ENCODE results near the gene SLC22A23. TPM values are rescaled to one million over a fixed set of nuclear protein-coding genes. Genes with fewer than 3 reads are reported as not detected.

SLC22A23 gene
- total RNA-seq, 1 donor from 2014 or later, result 19.2 TPM

DNA sequence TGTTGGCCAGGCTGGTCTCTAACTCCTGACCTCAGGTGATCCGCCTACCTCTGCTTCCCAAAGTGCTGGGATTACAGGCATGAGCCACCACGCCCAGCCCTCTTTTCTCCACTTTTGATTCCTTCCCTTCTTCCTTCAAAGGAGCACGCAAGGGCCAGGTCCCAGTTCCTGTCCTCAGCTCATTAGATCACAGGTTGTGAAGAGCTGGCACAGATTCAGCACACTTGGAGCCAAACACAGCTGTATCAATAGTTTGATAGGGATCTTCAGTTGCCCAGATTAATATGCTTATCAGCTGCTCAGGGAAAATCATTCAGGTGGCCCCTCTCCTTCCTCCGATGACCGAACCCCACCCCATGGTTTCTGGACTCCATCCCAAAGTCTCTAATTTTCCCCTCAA is 14.4 kb upstream of the SLC22A23 start:
- Histone ChIP-seq H3K27me3 (no peaks in the 10 kb centered on the region), H3K9me3 (no peaks in the 10 kb centered on the region), H3K36me3 (no peaks in the 10 kb centered on the region), H3K27ac (no peak overlapping the region), H3K4me3 (no peak overlapping the region), H3K4me1 (no peaks in the 10 kb centered on the region)
- TF ChIP-seq, protein P1, sequence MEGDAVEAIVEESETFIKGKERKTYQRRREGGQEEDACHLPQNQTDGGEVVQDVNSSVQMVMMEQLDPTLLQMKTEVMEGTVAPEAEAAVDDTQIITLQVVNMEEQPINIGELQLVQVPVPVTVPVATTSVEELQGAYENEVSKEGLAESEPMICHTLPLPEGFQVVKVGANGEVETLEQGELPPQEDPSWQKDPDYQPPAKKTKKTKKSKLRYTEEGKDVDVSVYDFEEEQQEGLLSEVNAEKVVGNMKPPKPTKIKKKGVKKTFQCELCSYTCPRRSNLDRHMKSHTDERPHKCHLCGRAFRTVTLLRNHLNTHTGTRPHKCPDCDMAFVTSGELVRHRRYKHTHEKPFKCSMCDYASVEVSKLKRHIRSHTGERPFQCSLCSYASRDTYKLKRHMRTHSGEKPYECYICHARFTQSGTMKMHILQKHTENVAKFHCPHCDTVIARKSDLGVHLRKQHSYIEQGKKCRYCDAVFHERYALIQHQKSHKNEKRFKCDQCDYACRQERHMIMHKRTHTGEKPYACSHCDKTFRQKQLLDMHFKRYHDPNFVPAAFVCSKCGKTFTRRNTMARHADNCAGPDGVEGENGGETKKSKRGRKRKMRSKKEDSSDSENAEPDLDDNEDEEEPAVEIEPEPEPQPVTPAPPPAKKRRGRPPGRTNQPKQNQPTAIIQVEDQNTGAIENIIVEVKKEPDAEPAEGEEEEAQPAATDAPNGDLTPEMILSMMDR (IDR thresholded peaks at IDR 0.05), result no peak
- no peak for DNase-seq
- intact Hi-C loops (cut with DNase I), result no loop called here
- ATAC-seq, result no peak

DNA sequence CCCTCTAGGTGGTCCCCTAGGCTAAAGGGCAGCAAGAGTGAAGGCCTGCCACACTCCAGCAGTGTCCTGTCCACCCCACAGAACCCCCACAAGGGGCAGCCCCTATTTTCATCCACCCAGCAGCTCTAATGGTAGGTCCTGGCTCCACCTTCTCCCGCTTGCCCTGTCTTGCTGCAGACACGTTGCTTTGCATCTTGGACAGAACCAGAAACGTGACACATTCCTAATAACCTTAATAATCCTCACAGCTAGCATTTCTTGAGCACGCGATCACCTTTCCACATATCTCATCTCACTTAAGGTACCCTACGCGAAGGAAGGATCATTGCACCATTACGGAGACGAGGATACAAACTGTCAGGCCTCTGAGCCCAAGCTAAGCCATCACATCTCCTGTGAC is 11.7 kb upstream of the SLC22A23 start:
- H3K36me3 ChIP-seq, result no peaks in the 10 kb centered on the region
- no peaks in the 10 kb centered on the region for H3K27me3 ChIP-seq
- TF ChIP-seq, protein P1 (IDR thresholded peaks at IDR 0.05), result no peak
- no peaks in the 10 kb centered on the region for H3K9me3 ChIP-seq
- no peaks in the 10 kb centered on the region for H3K4me1 ChIP-seq
- no peak for ATAC-seq
- H3K4me3 ChIP-seq, result no peak overlapping the region
- DNase-seq, result no peak
- intact Hi-C loops (cut with DNase I), result no loop called here
- no peak overlapping the region for H3K27ac ChIP-seq

DNA sequence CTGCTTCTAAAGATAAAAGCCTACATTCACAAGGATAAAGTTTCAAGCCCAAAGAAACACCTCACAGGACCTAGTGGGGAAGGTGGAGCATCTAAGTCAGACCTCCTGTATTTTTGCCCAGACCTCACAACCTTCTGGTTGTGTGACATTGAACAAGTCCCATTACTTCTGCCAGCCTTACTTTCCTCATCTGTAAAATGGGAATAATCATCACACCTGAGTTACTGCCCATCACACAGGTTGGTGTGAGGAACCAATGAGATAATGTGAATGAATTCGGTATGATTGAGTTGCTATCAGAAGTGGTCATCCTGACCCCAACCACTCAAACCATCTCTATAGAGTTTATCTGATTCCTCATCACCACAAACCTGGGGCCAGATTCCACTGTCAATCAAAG is 11.1 kb upstream of the SLC22A23 start:
- Histone ChIP-seq H3K4me3 (no peak overlapping the region), H3K36me3 (no peaks in the 10 kb centered on the region), H3K9me3 (no peaks in the 10 kb centered on the region), H3K27me3 (no peaks in the 10 kb centered on the region), H3K4me1 (no peaks in the 10 kb centered on the region), H3K27ac (no peak overlapping the region)
- intact Hi-C loops (cut with DNase I), result no loop called here
- DNase-seq (no peak), ATAC-seq (no peak)
- TF ChIP-seq, protein P1 (IDR thresholded peaks at IDR 0.05), result no peak

DNA sequence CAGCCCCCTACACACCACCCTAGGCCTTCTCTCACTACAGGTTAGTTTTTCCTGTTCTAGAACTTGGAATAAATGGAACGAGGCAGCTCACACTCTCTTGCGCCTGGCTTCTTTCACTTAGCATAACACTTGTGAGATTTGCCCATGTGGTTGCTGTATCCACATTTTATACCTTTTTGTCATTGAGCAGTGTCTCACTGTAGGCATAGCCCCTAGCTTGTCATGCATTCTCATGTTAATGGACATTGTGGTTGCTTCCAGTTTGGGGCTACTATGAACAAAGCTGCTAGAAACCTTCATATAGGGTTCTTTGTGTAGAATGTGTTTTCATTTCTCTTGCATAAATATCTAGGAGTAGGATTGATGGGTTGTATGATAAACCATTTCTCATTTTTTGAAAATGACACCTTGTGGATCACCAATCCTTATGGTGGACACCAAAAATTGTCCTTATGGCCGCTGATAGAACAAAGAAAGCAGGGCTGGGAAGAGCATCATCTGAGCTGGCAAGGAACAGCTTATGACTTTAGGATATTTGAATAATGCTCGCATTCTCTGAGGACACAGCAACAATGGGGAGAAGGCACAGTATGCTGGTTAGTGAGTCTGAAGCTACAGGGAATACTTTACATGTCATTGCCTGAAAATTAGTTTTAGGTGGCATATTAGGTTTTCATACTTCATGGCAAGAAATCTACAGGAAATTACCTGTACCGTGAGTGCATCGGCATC is 9.8 kb upstream of the SLC22A23 start:
- Histone ChIP-seq H3K27ac (no peak overlapping the region), H3K27me3 (no peaks in the 10 kb centered on the region), H3K4me1 (no peaks in the 10 kb centered on the region), H3K4me3 (no peak overlapping the region), H3K9me3 (no peaks in the 10 kb centered on the region), H3K36me3 (no peaks in the 10 kb centered on the region)
- intact Hi-C loops (cut with DNase I), result no loop called here
- DNase-seq (no peak), ATAC-seq (no peak)
- TF ChIP-seq, protein P1 (IDR thresholded peaks at IDR 0.05), result no peak

DNA sequence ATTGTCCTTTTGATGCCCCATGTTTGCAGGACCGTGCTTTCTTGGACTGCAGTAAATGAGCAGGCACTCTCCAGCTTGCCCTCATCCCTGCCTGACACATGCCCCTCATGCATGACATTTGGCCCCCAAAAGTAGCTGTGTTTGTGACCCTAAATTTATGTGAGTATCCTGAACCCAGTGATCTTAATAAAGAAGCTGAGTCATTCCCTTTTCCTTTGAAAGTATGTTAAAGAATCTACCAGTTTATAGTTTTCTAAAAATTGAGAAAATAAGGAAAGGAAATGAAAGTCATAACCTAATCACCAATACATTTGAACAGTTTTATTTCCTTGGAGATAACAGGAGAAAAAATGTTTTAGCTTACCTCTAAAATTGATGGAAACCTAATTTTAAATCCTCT is 3.4 kb upstream of the SLC22A23 start:
- no peaks in the 10 kb centered on the region for H3K9me3 ChIP-seq
- intact Hi-C loops (cut with DNase I), result no loop called here
- TF ChIP-seq, protein P1 (IDR thresholded peaks at IDR 0.05), result no peak

More for the DNA sequence above, 3.4 kb upstream of the SLC22A23 start:
- no peak for DNase-seq
- H3K27me3 ChIP-seq, result no peaks in the 10 kb centered on the region
- H3K4me1 ChIP-seq, result peaks cover 6% of the 10 kb centered on the region
- no peaks in the 10 kb centered on the region for H3K36me3 ChIP-seq
- no peak overlapping the region for H3K4me3 ChIP-seq
- no peak for ATAC-seq
- H3K27ac ChIP-seq, result no peak overlapping the region
